H9 (cell line): ENCODE measurements around the gene RASA3. TPM values are rescaled to one million over a fixed set of nuclear protein-coding genes. Genes with fewer than 3 reads are reported as not detected.

Source experiments
- DNase-seq: peaks from one replicate; pipeline ENCODE4 v3.0.0-alpha.2; 2017
- H2AFZ ChIP-seq: one replicate; pipeline ENCODE4 v1.6.1; 2013; ENCODE audit warnings: mild to moderate bottlenecking, low read length, control low read depth, moderate library complexity
- H2AK5ac ChIP-seq: 2 replicates; pipeline ENCODE4 v1.6.1; 2013; ENCODE audit warnings: low read length, control low read depth, mixed read lengths; ENCODE audit not compliant: insufficient read length
- H2BK120ac ChIP-seq: one replicate; pipeline ENCODE4 v1.6.1; 2013; ENCODE audit warnings: low read depth, mild to moderate bottlenecking, low read length, control low read depth, inconsistent platforms; ENCODE audit not compliant: poor library complexity, severe bottlenecking
- H2BK12ac ChIP-seq: 2 replicates; pipeline ENCODE4 v1.6.1; 2013; ENCODE audit warnings: low read length, control low read depth, mixed read lengths, low read depth; ENCODE audit not compliant: insufficient read length
- H2BK15ac ChIP-seq: 2 replicates; pipeline ENCODE4 v1.6.1; 2013; ENCODE audit warnings: low read depth, low read length, control low read depth
- H2BK20ac ChIP-seq: one replicate; pipeline ENCODE4 v1.6.1; 2013; ENCODE audit warnings: low read depth, mild to moderate bottlenecking, low read length, control low read depth, inconsistent platforms; ENCODE audit not compliant: poor library complexity, severe bottlenecking
- H2BK5ac ChIP-seq: 2 replicates; pipeline ENCODE4 v1.6.1; 2013; ENCODE audit warnings: low read length, control low read depth, mixed read lengths; ENCODE audit not compliant: insufficient read length
- H3K14ac ChIP-seq: 2 replicates; pipeline ENCODE4 v1.6.1; 2013; ENCODE audit warnings: low read length, control low read depth; ENCODE audit not compliant: insufficient read depth
- H3K18ac ChIP-seq: 2 replicates; pipeline ENCODE4 v1.6.1; 2013; ENCODE audit warnings: low read depth, mild to moderate bottlenecking, mixed read lengths, low read length, control low read depth; ENCODE audit not compliant: insufficient read length
- H3K23ac ChIP-seq: 2 replicates; pipeline ENCODE4 v1.6.1; 2013; ENCODE audit warnings: low read length, control low read depth, mixed read lengths, low read depth; ENCODE audit not compliant: insufficient read length
- H3K23me2 ChIP-seq: 2 replicates; pipeline ENCODE4 v1.6.1; 2013; ENCODE audit warnings: low read depth, mild to moderate bottlenecking, mixed read lengths, low read length, control low read depth; ENCODE audit not compliant: insufficient read length, poor library complexity, severe bottlenecking
- H3K27ac ChIP-seq: 2 replicates; pipeline ENCODE4 v1.5.1; 2013; ENCODE audit warnings: low read length, control low read depth, mixed read lengths, low read depth; ENCODE audit not compliant: insufficient read length
- H3K27me3 ChIP-seq: 2 replicates; pipeline ENCODE4 v1.6.1; 2013; ENCODE audit warnings: low read length, control low read depth, inconsistent platforms; ENCODE audit not compliant: insufficient read depth
- H3K4ac ChIP-seq: 2 replicates; pipeline ENCODE4 v1.6.1; 2013; ENCODE audit warnings: low read depth, mild to moderate bottlenecking, control low read depth, inconsistent platforms, low read length, moderate library complexity
- H3K4me1 ChIP-seq: 2 replicates; pipeline ENCODE4 v1.6.1; 2013; ENCODE audit warnings: low read length, control low read depth, inconsistent platforms; ENCODE audit not compliant: insufficient read depth
- H3K4me2 ChIP-seq: 2 replicates; pipeline ENCODE4 v1.6.1; 2013; ENCODE audit warnings: low read length, control low read depth, mixed read lengths; ENCODE audit not compliant: insufficient read length, insufficient read depth
- H3K56ac ChIP-seq: 2 replicates; pipeline ENCODE4 v1.6.1; 2013; ENCODE audit warnings: low read depth, mild to moderate bottlenecking, mixed read lengths, low read length, control low read depth; ENCODE audit not compliant: insufficient read length
- H3K79me1 ChIP-seq: 2 replicates; pipeline ENCODE4 v1.6.1; 2013; ENCODE audit warnings: low read depth, mild to moderate bottlenecking, moderate library complexity, low read length, control low read depth, inconsistent platforms; ENCODE audit not compliant: insufficient read depth, poor library complexity, severe bottlenecking
- H3K79me2 ChIP-seq: 2 replicates; pipeline ENCODE4 v1.6.1; 2013; ENCODE audit warnings: low read length, control low read depth, inconsistent platforms; ENCODE audit not compliant: insufficient read depth
- H3K9ac ChIP-seq: 2 replicates; pipeline ENCODE4 v1.6.1; 2013; ENCODE audit warnings: low read length, control low read depth, mixed read lengths; ENCODE audit not compliant: insufficient read length; ENCODE audit errors: extremely low read depth
- H3K9me3 ChIP-seq: one replicate; pipeline ENCODE4 v1.6.1; 2013; ENCODE audit warnings: low read depth, low read length, inconsistent platforms; ENCODE audit not compliant: control insufficient read depth
- H3T11ph ChIP-seq: one replicate; pipeline ENCODE4 v1.6.1; 2013; ENCODE audit warnings: mild to moderate bottlenecking, low read length, control low read depth, inconsistent platforms
- H4K20me1 ChIP-seq: one replicate; pipeline ENCODE4 v1.6.1; 2013; ENCODE audit not compliant: control insufficient read depth, insufficient read length, insufficient read depth
- H4K5ac ChIP-seq: 2 replicates; pipeline ENCODE4 v1.6.1; 2013; ENCODE audit warnings: low read depth, mild to moderate bottlenecking, mixed read lengths, low read length, control low read depth; ENCODE audit not compliant: insufficient read length
- H4K8ac ChIP-seq: replicated peaks from 2 replicates; pipeline ENCODE4 v1.6.1; 2013; ENCODE audit warnings: low read length, control low read depth, mixed read lengths, low read depth; ENCODE audit not compliant: insufficient read length
- H4K91ac ChIP-seq: 2 replicates; pipeline ENCODE4 v1.6.1; 2013; ENCODE audit warnings: low read depth, mild to moderate bottlenecking, moderate library complexity, mixed read lengths, low read length, control low read depth; ENCODE audit not compliant: insufficient read length
- H3K27ac Mint-ChIP-seq, 3 experiments: 2 replicates in 2 of 3; 3 replicates in 1 of 3; pipeline ENCODE4 v1.8.0; 2020 to 2021; ENCODE audit warnings: mixed read lengths in 3 of 3, mild to moderate bottlenecking in 1 of 3, moderate library complexity in 1 of 3
- H3K27me3 Mint-ChIP-seq: 2 replicates; pipeline ENCODE4 v1.8.0; 2021; ENCODE audit warnings: low read depth, mild to moderate bottlenecking, moderate library complexity, mixed read lengths
- H3K36me3 Mint-ChIP-seq, 3 experiments: 2 replicates in 2 of 3; 3 replicates in 1 of 3; pipeline ENCODE4 v1.8.0; 2020 to 2021; ENCODE audit warnings: low read depth in 3 of 3, mixed read lengths in 3 of 3; ENCODE audit not compliant: insufficient read depth in 1 of 3
- H3K4me1 Mint-ChIP-seq, 2 experiments: 2 replicates each; pipeline ENCODE4 v1.8.0; 2020; ENCODE audit warnings: mixed read lengths in 2 of 2
- H3K4me3 Mint-ChIP-seq, 2 experiments: 2 replicates in 1 of 2; 3 replicates in 1 of 2; pipeline ENCODE4 v1.8.0; 2020 to 2021; ENCODE audit warnings: mild to moderate bottlenecking in 2 of 2, mixed read lengths in 2 of 2, moderate library complexity in 1 of 2
- H3K9me3 Mint-ChIP-seq, 2 experiments: 2 replicates in 1 of 2; 3 replicates in 1 of 2; pipeline ENCODE4 v1.8.0; 2020; ENCODE audit warnings: mild to moderate bottlenecking in 2 of 2, mixed read lengths in 2 of 2, moderate library complexity in 1 of 2
- WGBS: extraction: QIAGEN DNeasy Blood & Tissue Kit; methylation state at CpG from one replicate; pipeline ENCODE4 v1.1.7; 2013; ENCODE audit warnings: missing lambda C conversion rate, low lambda C conversion rate, mixed read lengths; ENCODE audit not compliant: insufficient read length; ENCODE audit errors: extremely low coverage; 5-methylcytosine and 5-hydroxymethylcytosine counted together
- total RNA-seq: library from RNA; stranded (reverse); gene quantifications from 2 replicates; pipeline ENCODE4 v1.2.1, GENCODE V29; 2021
- TF ChIP-seq, protein P1 (sequence below): fragments of 200-600 bp; sonication (generic); conservative IDR thresholded peaks from 3 replicates; pipeline ENCODE4 v1.8.0; 2021; ENCODE audit warnings: antibody characterized with exemption, mild to moderate bottlenecking

RASA3 gene
- total RNA-seq, 1 experiment from 2014 or later: 12.3 TPM

DNA sequence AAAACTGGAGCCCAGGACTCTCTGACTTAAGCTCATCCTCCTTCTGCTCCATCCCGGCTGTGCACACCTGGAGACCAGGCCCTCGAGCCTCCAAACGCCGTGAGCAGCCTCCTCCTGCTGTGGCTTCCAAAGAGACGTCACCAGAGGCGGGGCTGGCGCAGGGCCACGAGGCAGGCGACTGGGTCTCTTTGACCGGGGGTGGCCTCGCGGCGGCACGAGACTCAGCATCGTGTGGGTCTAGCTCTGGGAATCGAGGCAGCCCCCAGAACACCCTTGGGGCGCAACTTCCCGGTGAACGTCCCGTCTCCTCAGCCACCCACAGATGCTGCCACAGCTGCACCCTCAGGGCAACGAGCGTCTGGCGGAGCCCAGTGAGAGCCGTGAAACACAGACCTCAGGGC lies 22.8 kb downstream of the RASA3 start:
- Histone ChIP-seq H3K23me2 (peaks cover 3% of the 10 kb centered on the region), H2BK15ac (no peak overlapping the region), H3K14ac (no peak overlapping the region), H3K56ac (no peak overlapping the region), H3K9ac (no peak overlapping the region), H3K4ac (no peak overlapping the region), H3K4me1 (no peaks in the 10 kb centered on the region; the same call in 1 of the 2 replicates), H2BK12ac (no peak overlapping the region), H3K27me3 (no peaks in the 10 kb centered on the region), H3K4me2 (no peak overlapping the region), H3K23ac (no peak overlapping the region), H2AFZ (no peak overlapping the region), H3K27ac (no peak overlapping the region), H4K8ac (no peak overlapping the region), H2BK20ac (no peak overlapping the region), H4K5ac (no peak overlapping the region), H3K79me2 (peaks cover 3% of the 10 kb centered on the region; the same call in 1 of the 2 replicates), H4K91ac (no peak overlapping the region), H4K20me1 (peaks cover 2% of the 10 kb centered on the region), H3T11ph (no peak overlapping the region), H3K18ac (no peak overlapping the region), H2BK5ac (no peak overlapping the region), H2AK5ac (no peak overlapping the region), H3K9me3 (no peaks in the 10 kb centered on the region), H3K79me1 (no peaks in the 10 kb centered on the region), H2BK120ac (no peak overlapping the region)
- TF ChIP-seq, protein P1, sequence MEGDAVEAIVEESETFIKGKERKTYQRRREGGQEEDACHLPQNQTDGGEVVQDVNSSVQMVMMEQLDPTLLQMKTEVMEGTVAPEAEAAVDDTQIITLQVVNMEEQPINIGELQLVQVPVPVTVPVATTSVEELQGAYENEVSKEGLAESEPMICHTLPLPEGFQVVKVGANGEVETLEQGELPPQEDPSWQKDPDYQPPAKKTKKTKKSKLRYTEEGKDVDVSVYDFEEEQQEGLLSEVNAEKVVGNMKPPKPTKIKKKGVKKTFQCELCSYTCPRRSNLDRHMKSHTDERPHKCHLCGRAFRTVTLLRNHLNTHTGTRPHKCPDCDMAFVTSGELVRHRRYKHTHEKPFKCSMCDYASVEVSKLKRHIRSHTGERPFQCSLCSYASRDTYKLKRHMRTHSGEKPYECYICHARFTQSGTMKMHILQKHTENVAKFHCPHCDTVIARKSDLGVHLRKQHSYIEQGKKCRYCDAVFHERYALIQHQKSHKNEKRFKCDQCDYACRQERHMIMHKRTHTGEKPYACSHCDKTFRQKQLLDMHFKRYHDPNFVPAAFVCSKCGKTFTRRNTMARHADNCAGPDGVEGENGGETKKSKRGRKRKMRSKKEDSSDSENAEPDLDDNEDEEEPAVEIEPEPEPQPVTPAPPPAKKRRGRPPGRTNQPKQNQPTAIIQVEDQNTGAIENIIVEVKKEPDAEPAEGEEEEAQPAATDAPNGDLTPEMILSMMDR: no peak
- H3K27me3 Mint-ChIP-seq: no peaks in the 10 kb centered on the region
- peaks cover 0 to 3% (median 2%) of the 10 kb centered on the region in 3 experiments; a peak in 2 of 7 replicates for H3K36me3 Mint-ChIP-seq
- no peaks in the 10 kb centered on the region for H3K9me3 Mint-ChIP-seq
- H3K4me1 Mint-ChIP-seq: peaks cover 42 to 53% of the 10 kb centered on the region in 2 experiments
- no CpG with 5 or more reads among the region's 24 CpGs for WGBS
- 0 out of 5 replicates have a peak overlapping the region, but pooled peaks of 1 of the 2 experiments have one; percentile 35 for H3K4me3 Mint-ChIP-seq
- no peak for DNase-seq
- H3K27ac Mint-ChIP-seq: peak overlapping the region in 2 of 3 experiments; percentile 23 to 71; a peak in 2 of 7 replicates
